Mucosa of stomach (tissue), 1 donor: ENCODE data around the gene MAP7D1.
A peak's percentile ranks its signal among the peaks of the same experiment; 100 is the strongest.
"Not testable (repeated sequence)": the region's sequence is repeated elsewhere in the genome, so short reads cannot be mapped to it uniquely, and the experiment has no call there.

ENCODE experiments used
- H3K27me3 ChIP-seq: one replicate; pipeline ENCODE4 v1.7.0; 2013; ENCODE audit warnings: mild to moderate bottlenecking, low read length; ENCODE audit not compliant: control insufficient read depth, insufficient read depth
- H3K36me3 ChIP-seq: one replicate; pipeline ENCODE4 v1.7.0; 2013; ENCODE audit warnings: low read length; ENCODE audit not compliant: control insufficient read depth, insufficient read depth
- H3K4me1 ChIP-seq: one replicate; pipeline ENCODE4 v1.7.0; 2013; ENCODE audit warnings: mild to moderate bottlenecking, low read length; ENCODE audit not compliant: control insufficient read depth, insufficient read depth
- H3K4me3 ChIP-seq: one replicate; pipeline ENCODE4 v1.7.0; 2013; ENCODE audit warnings: low read length
- H3K9ac ChIP-seq: one replicate; pipeline ENCODE4 v1.7.0; 2013; ENCODE audit warnings: mild to moderate bottlenecking, low read length, moderate library complexity
- H3K9me3 ChIP-seq: one replicate; pipeline ENCODE4 v1.7.0; 2013; ENCODE audit warnings: mild to moderate bottlenecking, low read length, moderate library complexity; ENCODE audit not compliant: control insufficient read depth
- donor health status: Pancreatic carcinoma.

Gene MAP7D1

DNA sequence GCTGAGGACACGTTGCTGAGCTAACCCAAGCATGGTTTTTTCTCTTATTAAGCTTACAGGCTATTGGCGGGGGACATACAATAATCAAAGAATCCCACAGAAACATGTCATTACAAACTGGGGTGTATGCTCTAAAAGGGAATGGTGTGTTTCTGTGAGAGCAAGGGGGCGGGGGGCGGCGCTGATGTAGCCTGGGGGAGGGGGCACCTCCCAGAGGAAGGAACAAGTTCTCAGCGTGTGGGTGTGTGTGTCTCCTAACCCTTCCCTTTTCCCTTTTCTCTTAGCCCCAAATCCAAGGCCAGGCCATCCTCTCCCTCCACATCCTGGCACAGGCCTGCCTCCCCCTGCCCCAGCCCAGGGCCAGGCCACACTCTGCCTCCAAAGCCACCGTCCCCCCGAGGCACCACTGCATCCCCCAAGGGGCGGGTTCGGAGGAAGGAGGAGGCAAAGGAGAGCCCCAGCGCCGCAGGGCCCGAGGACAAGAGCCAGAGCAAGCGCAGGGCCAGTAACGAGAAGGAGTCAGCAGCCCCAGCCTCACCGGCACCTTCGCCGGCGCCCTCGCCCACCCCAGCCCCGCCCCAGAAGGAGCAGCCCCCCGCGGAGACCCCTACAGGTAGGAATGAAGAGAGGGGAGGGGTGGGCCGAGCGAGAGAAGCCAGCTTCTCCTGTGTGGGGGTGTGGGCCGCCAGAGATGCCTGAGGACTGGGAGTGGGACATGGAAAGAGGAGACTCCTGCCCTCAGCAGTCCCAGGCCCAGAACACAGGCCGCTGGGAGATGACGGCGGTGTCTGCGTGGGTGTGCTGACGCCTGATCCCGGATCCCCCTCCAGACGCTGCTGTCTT lies 21.9 kb downstream of the MAP7D1 start:
- peaks cover 30% of the 10 kb centered on the region for H3K36me3 ChIP-seq
- peaks cover 18% of the 10 kb centered on the region for H3K4me1 ChIP-seq
- no peak overlapping the region for H3K4me3 ChIP-seq
- no peak overlapping the region for H3K9ac ChIP-seq
- H3K9me3 ChIP-seq: no peaks in the 10 kb centered on the region
- no peaks in the 10 kb centered on the region for H3K27me3 ChIP-seq

DNA sequence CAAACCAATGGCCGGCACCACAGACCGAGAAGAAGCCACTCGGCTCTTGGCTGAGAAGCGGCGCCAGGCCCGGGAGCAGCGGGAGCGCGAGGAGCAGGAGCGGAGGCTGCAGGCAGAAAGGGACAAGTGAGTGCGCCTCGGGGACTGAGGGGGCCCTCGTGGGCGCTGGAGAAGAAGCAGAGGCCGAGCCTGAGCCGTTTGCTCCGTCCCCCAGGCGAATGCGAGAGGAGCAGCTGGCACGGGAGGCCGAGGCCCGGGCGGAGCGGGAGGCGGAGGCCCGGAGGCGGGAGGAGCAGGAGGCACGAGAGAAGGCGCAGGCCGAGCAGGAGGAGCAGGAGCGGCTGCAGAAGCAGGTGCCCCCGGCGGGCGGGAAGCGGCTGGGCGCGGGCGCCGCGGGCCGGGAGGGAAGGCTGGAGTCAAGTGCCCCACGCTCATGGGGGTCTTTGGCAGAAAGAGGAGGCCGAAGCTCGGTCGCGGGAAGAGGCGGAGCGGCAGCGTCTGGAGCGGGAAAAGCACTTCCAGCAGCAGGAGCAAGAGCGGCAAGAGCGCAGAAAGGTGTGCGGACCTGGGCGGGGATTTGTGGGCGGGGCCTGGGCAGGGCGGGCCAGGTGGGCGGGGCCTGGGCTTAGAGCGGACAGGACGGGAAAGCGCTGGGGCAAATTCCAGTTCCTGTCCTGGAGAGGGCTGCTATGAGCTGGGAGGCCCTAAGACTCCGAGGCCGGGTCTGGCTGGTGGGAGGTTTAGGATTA lies 22.7 kb downstream of the MAP7D1 start:
- Histone ChIP-seq H3K9me3 (no peaks in the 10 kb centered on the region), H3K4me1 (peaks cover 18% of the 10 kb centered on the region), H3K27me3 (no peaks in the 10 kb centered on the region), H3K4me3 (no peak overlapping the region), H3K9ac (no peak overlapping the region), H3K36me3 (peaks cover 22% of the 10 kb centered on the region)

DNA sequence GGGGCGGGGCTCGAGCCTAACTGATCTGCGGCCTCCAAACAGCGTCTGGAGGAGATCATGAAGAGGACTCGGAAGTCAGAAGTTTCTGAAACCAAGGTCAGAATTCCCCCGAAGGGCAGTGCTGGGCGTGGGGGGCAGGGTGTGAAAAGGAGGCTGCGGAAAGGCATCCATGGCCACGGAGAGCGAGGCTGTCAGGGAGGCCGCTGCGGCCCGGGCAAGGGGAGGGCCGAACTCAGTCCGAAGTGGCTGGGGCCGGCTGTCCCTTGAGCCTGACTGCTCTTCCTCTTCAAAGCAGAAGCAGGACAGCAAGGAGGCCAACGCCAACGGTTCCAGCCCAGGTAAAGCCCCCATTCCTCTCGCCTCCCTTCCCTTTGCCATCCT lies 23.2 kb downstream of the MAP7D1 start:
- Histone ChIP-seq H3K4me1 (peaks cover 18% of the 10 kb centered on the region), H3K36me3 (peaks cover 19% of the 10 kb centered on the region), H3K27me3 (no peaks in the 10 kb centered on the region), H3K4me3 (no peak overlapping the region), H3K9ac (no peak overlapping the region), H3K9me3 (no peaks in the 10 kb centered on the region)

DNA sequence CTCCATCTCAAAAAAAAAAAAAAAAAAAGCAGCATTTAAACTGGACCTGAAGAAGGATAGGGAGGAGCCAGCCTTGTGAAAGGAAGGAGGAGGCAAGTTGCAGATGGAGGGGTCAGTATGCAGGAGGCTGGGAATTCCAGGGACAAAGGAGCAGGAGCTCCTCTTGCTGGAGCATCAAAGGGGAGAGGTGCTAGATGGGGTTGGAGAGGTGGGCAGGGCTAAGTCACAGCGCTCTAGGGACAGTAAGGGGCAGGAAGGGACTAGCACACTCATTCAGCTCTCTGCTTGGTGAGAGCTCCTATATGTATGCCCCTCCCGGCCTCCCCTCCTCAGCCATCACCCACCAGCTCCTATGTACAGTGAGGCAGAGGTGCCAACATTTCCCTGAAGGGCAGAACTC lies 26.8 kb downstream of the MAP7D1 start:
- Histone ChIP-seq H3K27me3 (no peaks in the 10 kb centered on the region), H3K4me3 (no peak overlapping the region), H3K36me3 (peaks cover 9% of the 10 kb centered on the region), H3K9ac (no peak overlapping the region), H3K4me1 (peaks cover 10% of the 10 kb centered on the region), H3K9me3 (no peaks in the 10 kb centered on the region)

DNA sequence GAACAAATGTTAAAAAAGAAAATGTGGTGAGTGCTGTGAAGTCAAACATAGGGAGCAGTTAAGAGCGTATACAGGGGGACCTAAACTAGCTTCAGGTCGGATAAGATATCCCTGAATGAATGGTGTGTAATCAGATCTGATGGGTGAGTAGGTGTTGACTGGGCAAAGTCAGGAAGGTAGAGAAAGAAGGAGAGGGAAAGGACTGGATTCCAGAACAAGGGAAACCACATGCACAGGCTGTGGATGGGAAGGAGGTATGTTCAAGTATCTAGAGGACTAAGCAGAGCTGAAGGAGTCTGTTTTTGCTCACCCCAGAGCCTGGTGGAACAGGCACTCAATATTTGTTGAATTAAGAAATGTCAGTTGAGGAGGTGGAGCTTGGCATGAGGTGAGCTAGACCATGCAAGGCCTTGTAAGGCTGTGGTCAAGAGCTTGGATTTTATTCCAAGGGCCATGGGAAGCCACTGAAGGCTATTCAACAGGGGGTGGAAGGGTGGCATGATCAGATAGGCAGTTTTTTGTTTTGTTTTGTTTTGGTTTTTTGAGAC lies 27.4 kb downstream of the MAP7D1 start:
- H3K9ac ChIP-seq: no peak overlapping the region

DNA sequence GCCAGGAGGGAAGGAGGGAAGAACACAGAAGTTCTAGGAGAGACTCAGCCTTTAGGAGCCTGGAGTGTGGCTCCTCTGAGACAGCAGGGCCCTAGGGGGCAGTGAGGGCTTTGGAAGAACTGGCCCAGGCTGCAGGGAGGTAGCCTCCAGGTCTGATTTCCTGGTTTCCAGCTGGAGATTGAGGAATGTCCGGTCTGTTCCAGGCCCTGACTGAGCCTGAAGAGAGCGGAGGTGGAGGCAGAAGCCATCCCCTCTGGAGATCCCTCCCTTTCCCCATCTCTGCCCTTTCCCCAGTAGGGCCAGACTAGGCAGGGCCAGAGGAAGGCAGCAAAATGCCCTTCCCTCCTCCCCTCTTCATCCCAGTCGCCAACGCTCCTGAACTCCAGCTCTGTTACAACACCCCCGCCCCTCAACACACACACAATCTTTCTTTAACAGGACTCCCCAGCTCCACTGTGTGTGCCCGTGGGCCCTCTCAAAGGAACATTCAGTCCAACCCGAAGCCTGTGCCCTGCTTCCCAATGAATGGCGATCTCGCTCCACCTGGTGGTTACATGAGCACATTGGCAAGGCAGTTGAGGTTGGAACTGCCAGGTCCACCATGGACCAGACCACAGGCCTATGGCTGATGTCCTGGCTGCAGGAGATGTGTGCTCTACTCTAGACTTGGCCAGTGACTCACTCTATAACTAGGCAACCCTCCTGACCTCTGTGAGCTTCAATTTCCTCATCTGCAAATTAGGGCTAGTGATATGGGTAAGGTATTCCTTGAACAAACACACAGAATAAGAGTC lies 32.0 kb downstream of the MAP7D1 start:
- no peak overlapping the region for H3K4me3 ChIP-seq
- H3K9ac ChIP-seq: peak overlapping the region; percentile 28
- H3K9me3 ChIP-seq: no peaks in the 10 kb centered on the region
- no peaks in the 10 kb centered on the region for H3K36me3 ChIP-seq
- H3K27me3 ChIP-seq: no peaks in the 10 kb centered on the region
- H3K4me1 ChIP-seq: peaks cover 6% of the 10 kb centered on the region

More for the DNA sequence above, 27.4 kb downstream of the MAP7D1 start:
- H3K36me3 ChIP-seq: peaks cover 9% of the 10 kb centered on the region
- no peak overlapping the region for H3K4me3 ChIP-seq
- H3K27me3 ChIP-seq: no peaks in the 10 kb centered on the region
- H3K9me3 ChIP-seq: no peaks in the 10 kb centered on the region
- peaks cover 10% of the 10 kb centered on the region for H3K4me1 ChIP-seq

DNA sequence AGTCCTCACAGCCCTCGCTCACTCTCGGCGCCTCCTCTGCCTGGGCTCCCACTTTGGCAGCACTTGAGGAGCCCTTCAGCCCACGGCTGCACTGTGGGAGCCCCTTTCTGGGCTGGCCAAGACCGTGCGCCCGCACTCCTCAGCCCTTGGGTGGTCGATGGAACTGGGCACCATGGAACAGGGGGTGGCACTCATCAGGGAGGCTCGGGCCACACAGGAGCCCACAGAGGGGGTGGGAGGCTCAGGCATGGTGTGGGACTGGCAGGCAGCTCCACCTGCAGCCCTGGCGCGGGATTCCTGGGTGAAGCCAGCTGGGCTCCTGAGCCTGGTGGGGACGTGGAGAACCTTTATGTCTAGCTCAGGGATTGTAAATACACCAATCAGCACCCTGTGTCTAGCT lies 40.8 kb downstream of the MAP7D1 start:
- not testable (repeated sequence) for H3K4me1 ChIP-seq, H3K27me3 ChIP-seq, H3K9ac ChIP-seq, H3K9me3 ChIP-seq, H3K36me3 ChIP-seq, H3K4me3 ChIP-seq

DNA sequence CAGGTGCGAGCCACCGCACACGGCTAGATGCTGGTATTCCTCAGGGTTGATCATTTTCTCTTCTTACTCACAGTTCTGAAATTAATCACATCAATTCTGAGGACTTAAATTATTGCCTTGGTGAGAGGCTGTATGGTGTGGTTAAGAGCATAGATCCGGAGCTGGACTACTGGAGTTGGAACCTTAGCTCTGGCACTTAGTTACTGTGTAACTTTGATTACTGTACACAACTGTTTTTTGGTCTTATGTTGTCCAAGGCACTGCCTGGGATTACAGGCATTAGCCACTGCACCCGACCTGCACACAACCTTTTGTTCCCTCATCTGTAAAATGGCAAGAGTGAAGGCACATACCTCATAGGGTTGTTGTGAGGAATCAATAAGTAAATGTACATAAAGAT lies 42.7 kb downstream of the MAP7D1 start:
- Histone ChIP-seq H3K9ac (no peak overlapping the region), H3K27me3 (no peaks in the 10 kb centered on the region), H3K4me1 (peaks cover 12% of the 10 kb centered on the region), H3K4me3 (no peak overlapping the region), H3K36me3 (no peaks in the 10 kb centered on the region), H3K9me3 (no peaks in the 10 kb centered on the region)

DNA sequence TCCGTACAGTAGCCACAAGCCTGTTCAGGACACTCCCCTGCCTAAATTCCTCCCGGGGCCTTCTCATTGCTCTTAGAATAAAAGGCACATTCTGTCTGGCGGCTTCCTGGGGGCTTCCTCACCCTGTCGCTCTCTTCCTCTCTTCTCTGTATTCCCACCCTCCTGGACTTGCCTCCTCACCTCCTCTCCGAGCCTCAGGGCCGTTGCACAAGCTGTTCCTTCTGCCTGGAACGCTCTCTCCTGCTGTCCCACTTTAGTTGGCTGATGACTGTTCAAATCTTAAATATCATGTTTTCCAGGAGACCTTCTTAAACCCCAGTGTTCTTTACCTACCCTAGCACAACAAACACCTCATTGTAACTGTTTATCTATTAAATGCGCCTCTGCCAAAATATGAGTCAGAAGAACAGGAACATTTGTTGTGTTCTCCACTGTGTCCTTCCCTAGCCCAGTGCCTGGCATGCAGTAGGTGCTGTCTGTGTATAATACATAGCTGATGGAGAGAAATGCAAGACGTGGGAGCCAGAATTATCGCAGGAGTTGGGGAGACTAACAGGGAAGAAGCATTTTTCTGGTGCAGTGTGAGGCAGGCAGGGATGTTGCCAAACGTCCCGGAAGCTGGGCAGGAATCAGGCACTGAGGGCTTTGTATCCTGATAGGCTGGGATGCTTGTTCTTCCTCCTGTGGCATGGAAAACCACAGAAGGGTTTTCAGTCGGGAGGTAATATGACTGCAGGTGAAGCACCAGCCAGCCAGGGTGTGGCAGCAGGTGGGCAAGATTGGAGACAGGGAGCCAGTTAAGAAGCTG lies 44.2 kb downstream of the MAP7D1 start:
- H3K9me3 ChIP-seq: no peaks in the 10 kb centered on the region
- no peak overlapping the region for H3K4me3 ChIP-seq
- H3K27me3 ChIP-seq: no peaks in the 10 kb centered on the region
- peaks cover 20% of the 10 kb centered on the region for H3K4me1 ChIP-seq
- H3K36me3 ChIP-seq: no peaks in the 10 kb centered on the region
- H3K9ac ChIP-seq: no peak overlapping the region

DNA sequence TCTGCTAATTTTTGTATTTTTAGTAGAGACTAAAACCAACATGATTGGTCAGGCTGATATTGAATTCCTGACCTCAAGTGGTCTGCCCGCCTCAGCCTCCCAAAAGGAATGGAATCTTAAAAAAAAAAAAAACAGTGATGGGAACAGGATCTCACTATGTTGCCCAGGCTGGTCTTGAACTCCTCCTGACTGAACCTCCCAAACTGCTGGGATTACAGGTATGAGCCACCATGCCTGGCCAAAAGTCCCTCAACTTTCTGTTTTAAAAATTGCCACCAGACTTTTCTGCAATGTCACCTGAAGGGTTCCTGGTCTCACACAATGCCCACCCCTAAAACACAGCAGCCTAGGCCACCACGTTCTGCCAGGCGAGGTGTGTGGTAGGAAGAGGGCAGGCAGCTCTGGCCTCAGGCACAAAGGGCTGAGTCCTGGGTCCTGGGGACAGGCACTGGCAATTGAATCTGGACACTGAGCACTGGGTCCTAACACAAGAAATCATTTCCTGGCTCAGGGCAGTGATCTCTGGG lies 47.1 kb downstream of the MAP7D1 start:
- Histone ChIP-seq H3K4me1 (peaks cover 29% of the 10 kb centered on the region), H3K27me3 (no peaks in the 10 kb centered on the region), H3K36me3 (no peaks in the 10 kb centered on the region), H3K9ac (no peak overlapping the region), H3K9me3 (no peaks in the 10 kb centered on the region), H3K4me3 (no peak overlapping the region)
